HepG2 (cell line): ENCODE results near the gene ANKS1B. TPM values are rescaled to one million over a fixed set of nuclear protein-coding genes. Genes with fewer than 3 reads are reported as not detected.

Source experiments
- GATAD2A ChIP-seq: IDR thresholded peaks from 2 replicates; pipeline ENCODE4 v1.6.1; 2016
- MATR3 ChIP-seq: sonication (generic); formaldehyde crosslinking; IDR thresholded peaks from 2 replicates; pipeline ENCODE4 v1.4.0; 2020; ENCODE audit warnings: missing genetic modification reagents
- MTA3 ChIP-seq: sonication (generic); formaldehyde crosslinking; IDR thresholded peaks from 2 replicates; pipeline ENCODE4 v1.4.0; 2020; ENCODE audit warnings: missing genetic modification reagents
- polyA plus RNA-seq, 8 experiments: library from polyadenylated mRNA; depleted of rRNA in 3 of 8; stranded (reverse) in 7 of 8; unstranded in 1 of 8; fragments of >200 nt; fragmentation: Illumina TruSeq in 4 of 8; extraction: Trizol in 4 of 8; gene quantifications; 2 replicates each; pipeline versions ENCODE4 v1.2.1 to v1.2.3, GENCODE V29; 2011 to 2016; ENCODE audit warnings: low read depth in 4 of 8, missing spikeins in 1 of 8, mixed read lengths in 1 of 8; ENCODE audit not compliant: insufficient read depth in 1 of 8
- total RNA-seq, 5 experiments: library from RNA; depleted of rRNA; stranded (reverse); fragments of >200 nt; fragmentation: Illumina TruSeq; extraction: Trizol; gene quantifications; 2 replicates each; pipeline ENCODE4 v1.2.3, GENCODE V29; 2016; ENCODE audit warnings: low read depth in 1 of 5
- TF ChIP-seq, protein P1 (sequence below): sonication (generic); formaldehyde crosslinking; IDR thresholded peaks from 2 replicates; pipeline ENCODE4 v1.4.0; 2020; ENCODE audit warnings: missing genetic modification reagents, mild to moderate bottlenecking, borderline replicate concordance
- TF ChIP-seq, protein P2 (sequence below), 2 experiments: sonication (generic) in 1 of 2; formaldehyde crosslinking in 1 of 2; IDR thresholded peaks; 2 replicates each; pipeline versions ENCODE4 v1.5.1 to v1.6.1; 2011 to 2020; ENCODE audit warnings: borderline replicate concordance in 1 of 2, low read depth in 1 of 2, low read length in 1 of 2, mild to moderate bottlenecking in 1 of 2, missing genetic modification reagents in 1 of 2, moderate library complexity in 1 of 2
- TF ChIP-seq, protein P3 (sequence below): sonication (generic); formaldehyde crosslinking; IDR thresholded peaks from 2 replicates; pipeline ENCODE4 v1.8.0; 2022; ENCODE audit warnings: missing genetic modification reagents, mild to moderate bottlenecking, moderate library complexity, borderline replicate concordance

Gene ANKS1B
- total and polyA plus RNA-seq, 2 of the 13 experiments (the other 11 are each of a cell fraction or from before 2014, with no cell fraction given), result 0.15 TPM; not detected in 1

- TF ChIP-seq, protein P1, sequence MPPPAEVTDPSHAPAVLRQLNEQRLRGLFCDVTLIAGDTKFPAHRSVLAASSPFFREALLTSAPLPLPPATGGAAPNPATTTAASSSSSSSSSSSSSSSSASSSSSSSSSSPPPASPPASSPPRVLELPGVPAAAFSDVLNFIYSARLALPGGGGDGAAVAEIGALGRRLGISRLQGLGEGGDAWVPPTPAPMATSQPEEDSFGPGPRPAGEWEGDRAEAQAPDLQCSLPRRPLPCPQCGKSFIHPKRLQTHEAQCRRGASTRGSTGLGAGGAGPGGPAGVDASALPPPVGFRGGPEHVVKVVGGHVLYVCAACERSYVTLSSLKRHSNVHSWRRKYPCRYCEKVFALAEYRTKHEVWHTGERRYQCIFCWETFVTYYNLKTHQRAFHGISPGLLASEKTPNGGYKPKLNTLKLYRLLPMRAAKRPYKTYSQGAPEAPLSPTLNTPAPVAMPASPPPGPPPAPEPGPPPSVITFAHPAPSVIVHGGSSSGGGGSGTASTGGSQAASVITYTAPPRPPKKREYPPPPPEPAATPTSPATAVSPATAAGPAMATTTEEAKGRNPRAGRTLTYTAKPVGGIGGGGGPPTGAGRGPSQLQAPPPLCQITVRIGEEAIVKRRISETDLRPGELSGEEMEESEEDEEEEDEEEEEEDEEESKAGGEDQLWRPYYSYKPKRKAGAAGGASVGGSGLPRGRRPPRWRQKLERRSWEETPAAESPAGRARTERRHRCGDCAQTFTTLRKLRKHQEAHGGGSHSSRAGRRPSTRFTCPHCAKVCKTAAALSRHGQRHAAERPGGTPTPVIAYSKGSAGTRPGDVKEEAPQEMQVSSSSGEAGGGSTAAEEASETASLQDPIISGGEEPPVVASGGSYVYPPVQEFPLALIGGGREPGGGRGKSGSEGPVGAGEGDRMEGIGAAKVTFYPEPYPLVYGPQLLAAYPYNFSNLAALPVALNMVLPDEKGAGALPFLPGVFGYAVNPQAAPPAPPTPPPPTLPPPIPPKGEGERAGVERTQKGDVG (CRISPR knock-in tag), result no peak
- TF ChIP-seq, protein P2, sequence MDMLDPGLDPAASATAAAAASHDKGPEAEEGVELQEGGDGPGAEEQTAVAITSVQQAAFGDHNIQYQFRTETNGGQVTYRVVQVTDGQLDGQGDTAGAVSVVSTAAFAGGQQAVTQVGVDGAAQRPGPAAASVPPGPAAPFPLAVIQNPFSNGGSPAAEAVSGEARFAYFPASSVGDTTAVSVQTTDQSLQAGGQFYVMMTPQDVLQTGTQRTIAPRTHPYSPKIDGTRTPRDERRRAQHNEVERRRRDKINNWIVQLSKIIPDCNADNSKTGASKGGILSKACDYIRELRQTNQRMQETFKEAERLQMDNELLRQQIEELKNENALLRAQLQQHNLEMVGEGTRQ (IDR thresholded peaks at IDR 0.05; ENCODE audit: low read depth, low read length), result no peak
- TF ChIP-seq, protein P2 (CRISPR knock-in tag; IDR thresholded peaks at IDR 0.05; ENCODE audit: borderline replicate concordance), result no peak
- no peak for TF ChIP-seq MTA3 (CRISPR knock-in tag)
- no peak for TF ChIP-seq MATR3 (CRISPR knock-in tag)
- TF ChIP-seq GATAD2A, result no peak
- TF ChIP-seq, protein P3, sequence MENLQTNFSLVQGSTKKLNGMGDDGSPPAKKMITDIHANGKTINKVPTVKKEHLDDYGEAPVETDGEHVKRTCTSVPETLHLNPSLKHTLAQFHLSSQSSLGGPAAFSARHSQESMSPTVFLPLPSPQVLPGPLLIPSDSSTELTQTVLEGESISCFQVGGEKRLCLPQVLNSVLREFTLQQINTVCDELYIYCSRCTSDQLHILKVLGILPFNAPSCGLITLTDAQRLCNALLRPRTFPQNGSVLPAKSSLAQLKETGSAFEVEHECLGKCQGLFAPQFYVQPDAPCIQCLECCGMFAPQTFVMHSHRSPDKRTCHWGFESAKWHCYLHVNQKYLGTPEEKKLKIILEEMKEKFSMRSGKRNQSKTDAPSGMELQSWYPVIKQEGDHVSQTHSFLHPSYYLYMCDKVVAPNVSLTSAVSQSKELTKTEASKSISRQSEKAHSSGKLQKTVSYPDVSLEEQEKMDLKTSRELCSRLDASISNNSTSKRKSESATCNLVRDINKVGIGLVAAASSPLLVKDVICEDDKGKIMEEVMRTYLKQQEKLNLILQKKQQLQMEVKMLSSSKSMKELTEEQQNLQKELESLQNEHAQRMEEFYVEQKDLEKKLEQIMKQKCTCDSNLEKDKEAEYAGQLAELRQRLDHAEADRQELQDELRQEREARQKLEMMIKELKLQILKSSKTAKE (CRISPR knock-in tag), result no peak
These were observed 921.6 kb downstream of the ANKS1B start (continued) for GRCh38 chr12:99063182-99063581.
